DOHH2 (cell line): Measurements from ENCODE around the gene SIMC1.

ENCODE experiments used
- H3F3A ChIP-seq: fragments of 200-600 bp; sonication (generic), shearing (Covaris generic); 2 replicates; pipeline ENCODE4 v1.6.0; 2016; ENCODE audit warnings: antibody characterized with exemption, mild to moderate bottlenecking; ENCODE audit not compliant: control insufficient read depth, insufficient read depth
- H3K27ac ChIP-seq: fragments of 200-600 bp; sonication (generic); 2 replicates; pipeline ENCODE4 v1.5.1; 2014; ENCODE audit warnings: low read depth, mild to moderate bottlenecking, low read length, moderate library complexity
- H3K27me3 ChIP-seq: fragments of 200-600 bp; sonication (generic); 2 replicates; pipeline ENCODE4 v1.6.1; 2014; ENCODE audit warnings: mild to moderate bottlenecking, low read length, mixed read lengths; ENCODE audit not compliant: control insufficient read depth
- H3K36me3 ChIP-seq: fragments of 200-600 bp; sonication (generic); 2 replicates; pipeline ENCODE4 v1.6.1; 2014; ENCODE audit warnings: mild to moderate bottlenecking, low read length, moderate library complexity, mixed read lengths; ENCODE audit not compliant: control insufficient read depth
- H3K4me1 ChIP-seq: fragments of 200-600 bp; sonication (generic); 2 replicates; pipeline ENCODE4 v1.6.1; 2014; ENCODE audit warnings: mild to moderate bottlenecking, low read length, mixed read lengths; ENCODE audit not compliant: control insufficient read depth
- H3K4me2 ChIP-seq: fragments of 200-600 bp; sonication (generic); 2 replicates; pipeline ENCODE4 v1.6.0; 2014; ENCODE audit warnings: mild to moderate bottlenecking, low read length, moderate library complexity
- H3K4me3 ChIP-seq: fragments of 200-600 bp; sonication (generic); 2 replicates; pipeline ENCODE4 v1.5.1; 2014; ENCODE audit warnings: mild to moderate bottlenecking, low read length, mixed read lengths
- H3K79me2 ChIP-seq: fragments of 200-600 bp; sonication (generic); 2 replicates; pipeline ENCODE4 v1.6.1; 2014; ENCODE audit warnings: mild to moderate bottlenecking, low read length, mixed read lengths; ENCODE audit not compliant: control insufficient read depth
- H3K9me2 ChIP-seq: fragments of 200-600 bp; sonication (generic); replicated peaks from 2 replicates; pipeline ENCODE4 v1.6.1; 2014; ENCODE audit warnings: mild to moderate bottlenecking, low read length, mixed read lengths; ENCODE audit not compliant: control insufficient read depth
- H3K9me3 ChIP-seq: fragments of 200-600 bp; sonication (generic); 2 replicates; pipeline ENCODE4 v1.6.1; 2014; ENCODE audit warnings: antibody characterized with exemption, low read length, mixed read lengths; ENCODE audit not compliant: control insufficient read depth, insufficient read depth
- H4K20me1 ChIP-seq: fragments of 200-600 bp; sonication (generic); 2 replicates; pipeline ENCODE4 v1.6.0; 2014; ENCODE audit warnings: low read depth, mild to moderate bottlenecking, antibody characterized with exemption, low read length, moderate library complexity; ENCODE audit not compliant: control insufficient read depth, insufficient read depth
- CTCF ChIP-seq: fragments of 200-600 bp; sonication (generic); IDR thresholded peaks from one replicate; pipeline ENCODE4 v1.5.1; 2014; ENCODE audit warnings: antibody characterized with exemption, mild to moderate bottlenecking, low read depth, low read length; ENCODE audit not compliant: poor library complexity, severe bottlenecking
- EZH2phosphoT487 ChIP-seq: fragments of 200-600 bp; sonication (generic); IDR thresholded peaks from 2 replicates; pipeline ENCODE4 v1.6.1; 2017; ENCODE audit warnings: borderline replicate concordance, mild to moderate bottlenecking, antibody characterized with exemption, low read length, moderate library complexity, mixed read lengths

SIMC1 gene

GRCh38 chr5:176366232-176366894 lies 128.1 kb downstream of the SIMC1 start:
- TF ChIP-seq CTCF: no peak
- no peak for TF ChIP-seq EZH2phosphoT487
- no peaks in the 10 kb centered on the region for H4K20me1 ChIP-seq
- peaks cover 26% of the 10 kb centered on the region for H3K4me1 ChIP-seq
- H3K9me3 ChIP-seq: no peaks in the 10 kb centered on the region
- no peaks in the 10 kb centered on the region for H3K9me2 ChIP-seq
- 0 out of 2 replicates have a peak, but pooled peaks cover 3% of the 10 kb centered on the region for H3K27me3 ChIP-seq
- H3K27ac ChIP-seq: no peak overlapping the region
- H3K4me2 ChIP-seq: peak overlapping the region; percentile 92
- no peaks in the 10 kb centered on the region for H3K36me3 ChIP-seq
- peak overlapping the region; percentile 88 for H3K4me3 ChIP-seq
- H3F3A ChIP-seq: peaks cover 9% of the 10 kb centered on the region
- H3K79me2 ChIP-seq: peaks cover 2% of the 10 kb centered on the region

- H3K27ac ChIP-seq: no peak overlapping the region
- no peaks in the 10 kb centered on the region for H3F3A ChIP-seq
- no peaks in the 10 kb centered on the region for H4K20me1 ChIP-seq
- H3K4me1 ChIP-seq: peaks cover 21% of the 10 kb centered on the region
- no peaks in the 10 kb centered on the region for H3K9me3 ChIP-seq
- no peaks in the 10 kb centered on the region for H3K36me3 ChIP-seq
- TF ChIP-seq EZH2phosphoT487 (no peak), CTCF (no peak)
- H3K9me2 ChIP-seq: no peaks in the 10 kb centered on the region
- H3K4me2 ChIP-seq: no peak overlapping the region
- H3K27me3 ChIP-seq: 0 out of 2 replicates have a peak, but pooled peaks cover 3% of the 10 kb centered on the region
- H3K4me3 ChIP-seq: no peak overlapping the region
- no peaks in the 10 kb centered on the region for H3K79me2 ChIP-seq
Observed at GRCh38 chr5:176368726-176369125, 130.5 kb downstream of the SIMC1 start.

- H3K27ac ChIP-seq: no peak overlapping the region
- H3K36me3 ChIP-seq: peaks cover 3% of the 10 kb centered on the region; the same call in 1 of the 2 replicates
- no peaks in the 10 kb centered on the region for H3K79me2 ChIP-seq
- no peaks in the 10 kb centered on the region for H3K27me3 ChIP-seq
- no peaks in the 10 kb centered on the region for H4K20me1 ChIP-seq
- H3K4me2 ChIP-seq: no peak overlapping the region
- TF ChIP-seq EZH2phosphoT487 (no peak), CTCF (no peak)
- H3K9me2 ChIP-seq: no peaks in the 10 kb centered on the region
- no peaks in the 10 kb centered on the region for H3K9me3 ChIP-seq
- H3K4me3 ChIP-seq: no peak overlapping the region
- no peaks in the 10 kb centered on the region for H3F3A ChIP-seq
- peaks cover 16% of the 10 kb centered on the region for H3K4me1 ChIP-seq
Observed at GRCh38 chr5:176369934-176370711, 131.9 kb downstream of the SIMC1 start.
